GM12873 (cell line): Measurements from ENCODE around the gene ZMYND8.

Experiments used
- TF ChIP-seq, protein P1 (sequence below): IDR thresholded peaks from 2 replicates; pipeline ENCODE4 v1.5.1; 2012; ENCODE audit warnings: low read depth, mild to moderate bottlenecking, moderate library complexity, low read length, control low read depth; ENCODE audit not compliant: insufficient read depth; ENCODE audit errors: missing control alignments

ZMYND8 gene

GRCh38 chr20:47205577-47206123, 150.8 kb downstream of the ZMYND8 start:
- TF ChIP-seq, protein P1, sequence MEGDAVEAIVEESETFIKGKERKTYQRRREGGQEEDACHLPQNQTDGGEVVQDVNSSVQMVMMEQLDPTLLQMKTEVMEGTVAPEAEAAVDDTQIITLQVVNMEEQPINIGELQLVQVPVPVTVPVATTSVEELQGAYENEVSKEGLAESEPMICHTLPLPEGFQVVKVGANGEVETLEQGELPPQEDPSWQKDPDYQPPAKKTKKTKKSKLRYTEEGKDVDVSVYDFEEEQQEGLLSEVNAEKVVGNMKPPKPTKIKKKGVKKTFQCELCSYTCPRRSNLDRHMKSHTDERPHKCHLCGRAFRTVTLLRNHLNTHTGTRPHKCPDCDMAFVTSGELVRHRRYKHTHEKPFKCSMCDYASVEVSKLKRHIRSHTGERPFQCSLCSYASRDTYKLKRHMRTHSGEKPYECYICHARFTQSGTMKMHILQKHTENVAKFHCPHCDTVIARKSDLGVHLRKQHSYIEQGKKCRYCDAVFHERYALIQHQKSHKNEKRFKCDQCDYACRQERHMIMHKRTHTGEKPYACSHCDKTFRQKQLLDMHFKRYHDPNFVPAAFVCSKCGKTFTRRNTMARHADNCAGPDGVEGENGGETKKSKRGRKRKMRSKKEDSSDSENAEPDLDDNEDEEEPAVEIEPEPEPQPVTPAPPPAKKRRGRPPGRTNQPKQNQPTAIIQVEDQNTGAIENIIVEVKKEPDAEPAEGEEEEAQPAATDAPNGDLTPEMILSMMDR = peak; percentile 67

DNA sequence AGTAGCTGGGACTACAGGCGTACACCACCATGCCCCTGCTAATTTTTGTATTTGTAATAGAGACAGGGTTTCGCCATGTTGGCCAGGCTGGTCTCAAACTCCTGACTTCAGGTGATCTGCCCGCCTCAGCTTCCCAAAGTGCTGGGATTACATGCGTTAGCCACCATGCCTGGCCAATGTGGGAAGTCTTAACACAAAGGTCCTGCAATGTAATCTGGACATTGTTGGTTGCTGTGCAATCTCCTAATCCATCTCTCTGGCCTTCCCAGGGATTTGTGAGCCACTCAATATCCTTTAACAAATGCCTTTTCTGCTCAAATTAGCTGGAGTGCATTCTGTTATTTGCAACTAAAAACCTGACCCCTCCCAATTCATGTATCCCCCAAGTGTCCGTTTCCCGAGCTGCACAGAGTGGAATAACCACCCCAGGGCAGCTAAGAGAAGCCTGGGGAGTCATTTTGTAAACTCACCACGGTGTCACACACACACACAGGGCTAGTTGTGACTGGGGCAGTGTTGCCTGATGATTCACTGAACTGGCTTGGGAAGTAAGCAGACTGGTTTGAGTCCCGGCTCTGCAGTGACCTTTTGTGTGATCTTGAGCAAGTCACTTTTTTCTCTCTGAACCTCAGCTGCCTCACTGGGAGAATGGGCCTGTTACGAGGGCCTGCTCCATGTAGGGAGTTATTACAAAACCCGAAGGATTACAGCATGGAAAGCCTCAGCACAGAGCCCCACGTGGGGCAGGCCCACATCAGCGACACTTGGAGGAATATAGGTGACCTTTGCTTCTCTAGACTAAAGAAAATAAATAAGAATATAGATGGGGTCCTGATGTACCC, 152.3 kb downstream of the ZMYND8 start:
- TF ChIP-seq, protein P1 = no peak

- TF ChIP-seq, protein P1 = no peak
Measured at GRCh38 chr20:47202733-47203667, 153.5 kb downstream of the ZMYND8 start.

DNA sequence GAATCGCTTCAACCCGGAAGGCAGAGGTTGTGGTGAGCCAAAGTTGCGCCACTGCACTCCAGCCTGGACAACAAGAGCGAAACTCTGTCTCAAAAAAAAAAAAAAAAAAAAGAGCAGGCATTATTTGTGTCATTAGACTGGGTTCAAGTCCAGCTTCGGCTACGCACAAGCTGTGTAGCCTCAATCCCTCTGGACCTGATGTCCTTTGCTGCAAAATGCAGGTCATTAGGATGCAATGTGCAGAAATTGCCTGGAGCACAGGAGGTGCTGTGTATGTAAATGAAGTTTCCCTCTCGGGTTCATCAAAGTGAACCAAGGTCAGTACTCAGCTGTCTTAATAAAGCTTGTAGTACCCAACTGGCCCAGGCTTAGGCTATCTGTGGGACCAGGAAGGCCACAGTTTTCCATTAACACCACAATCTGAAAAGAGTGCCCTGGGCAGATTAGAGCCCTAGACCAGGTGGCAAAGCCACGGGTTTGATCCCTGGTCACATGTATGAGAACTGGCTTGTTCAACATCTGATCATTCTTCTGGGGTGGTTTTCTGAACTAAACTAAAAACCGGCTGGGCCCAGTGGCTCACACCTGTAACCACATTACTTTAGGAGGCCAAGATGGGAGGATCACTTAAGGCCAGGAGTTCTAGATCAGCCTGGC, 155.3 kb downstream of the ZMYND8 start:
- TF ChIP-seq, protein P1 = no peak

DNA sequence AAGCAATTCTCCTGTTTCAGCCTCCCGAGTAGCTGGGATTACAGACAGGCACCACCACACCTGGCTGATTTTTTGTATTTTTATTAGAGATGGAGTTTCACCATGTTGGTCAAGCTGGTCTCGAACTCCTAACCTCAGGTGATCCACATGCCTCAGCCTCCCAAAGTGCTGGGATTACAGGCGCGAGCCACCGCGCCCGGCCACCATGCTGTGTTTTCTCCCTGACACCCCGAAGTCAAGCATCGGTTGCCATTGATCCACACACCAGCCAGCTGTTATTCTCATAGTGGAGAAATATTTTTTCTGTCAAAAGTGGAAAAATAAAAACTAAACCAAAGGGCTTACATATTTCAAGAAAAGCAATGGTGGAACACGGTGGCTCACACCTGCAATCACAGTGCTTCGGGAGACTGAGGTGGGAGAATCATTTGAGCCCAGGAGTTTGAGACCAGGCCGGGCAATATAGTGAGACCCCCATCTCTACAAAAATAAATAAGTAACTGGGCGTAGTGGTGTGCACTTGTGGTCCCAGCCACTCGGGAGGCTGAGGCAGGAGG, 157.4 kb downstream of the ZMYND8 start:
- TF ChIP-seq, protein P1 = no peak

GRCh38 chr20:47198254-47198671, 158.2 kb downstream of the ZMYND8 start:
- TF ChIP-seq, protein P1 = peak; percentile 3
